SK-N-MC (cell line): Measurements from ENCODE around the gene BRIP1.
"Not testable (repeated sequence)": the region's sequence is repeated elsewhere in the genome, so short reads cannot be mapped to it uniquely, and the experiment has no call there.

Source experiments
- DNase-seq: peaks from one replicate; pipeline ENCODE4 v3.0.0-alpha.2; 2011; ENCODE audit warnings: low read depth, low spot score
- H3K27ac ChIP-seq: fragments of 200-600 bp; sonication (generic); 2 replicates; pipeline ENCODE4 v1.5.1; 2016; ENCODE audit warnings: mixed run types
- H3K36me3 ChIP-seq: fragments of 200-600 bp; sonication (generic); 2 replicates; pipeline ENCODE4 v1.6.1; 2017; ENCODE audit warnings: antibody characterized with exemption, low read length, mixed read lengths; ENCODE audit not compliant: insufficient read depth
- H3K4me3 ChIP-seq: fragments of 200-600 bp; sonication (generic); 2 replicates; pipeline ENCODE4 v1.5.1; 2016
- H3K9ac ChIP-seq: fragments of 200-600 bp; sonication (generic); 2 replicates; pipeline ENCODE4 v1.8.0; 2017; ENCODE audit warnings: mixed run types, mixed read lengths; ENCODE audit not compliant: insufficient read length
- H3K9me3 ChIP-seq: fragments of 200-600 bp; sonication (generic); 2 replicates; pipeline ENCODE4 v1.6.1; 2017; ENCODE audit warnings: low read depth, mild to moderate bottlenecking, antibody characterized with exemption, low read length, moderate library complexity, mixed read lengths
- EZH2 ChIP-seq: fragments of 200-600 bp; sonication (generic); IDR thresholded peaks from one replicate; pipeline ENCODE4 v1.6.1; 2017; ENCODE audit warnings: antibody characterized with exemption
- FOXP2 ChIP-seq: optimal IDR thresholded peaks from 2 replicates; pipeline ENCODE3; 2011; ENCODE audit warnings: mild to moderate bottlenecking, moderate library complexity; ENCODE audit not compliant: insufficient read depth; ENCODE audit errors: extremely low read length, control extremely low read depth
- POLR2AphosphoS5 ChIP-seq: IDR thresholded peaks from 2 replicates; pipeline ENCODE4 v1.6.1; 2012; ENCODE audit warnings: mild to moderate bottlenecking, low read depth, low read length, borderline replicate concordance

BRIP1 gene

GRCh38 chr17:61825448-61826137 is 37.7 kb downstream of the BRIP1 start:
- no peak overlapping the region for H3K4me3 ChIP-seq
- no peak for TF ChIP-seq POLR2AphosphoS5
- no peak for TF ChIP-seq FOXP2
- TF ChIP-seq EZH2, result no peak
- H3K9me3 ChIP-seq, result peaks cover 4% of the 10 kb centered on the region; the same call in 1 of the 2 replicates
- no peak overlapping the region for H3K9ac ChIP-seq
- H3K36me3 ChIP-seq, result peaks cover 33% of the 10 kb centered on the region
- H3K27ac ChIP-seq, result no peak overlapping the region
- DNase-seq, result no peak

- peaks cover 4% of the 10 kb centered on the region; the same call in 1 of the 2 replicates for H3K9me3 ChIP-seq
- TF ChIP-seq EZH2 (no peak), FOXP2 (no peak), POLR2AphosphoS5 (no peak)
- H3K36me3 ChIP-seq, result peaks cover 26% of the 10 kb centered on the region
- no peak for DNase-seq
- H3K4me3 ChIP-seq, result no peak overlapping the region
- no peak overlapping the region for H3K9ac ChIP-seq
- no peak overlapping the region for H3K27ac ChIP-seq
These were observed 40.7 kb downstream of the BRIP1 start for GRCh38 chr17:61822326-61823285.

GRCh38 chr17:61821655-61822054 is 41.7 kb downstream of the BRIP1 start:
- Histone ChIP-seq H3K4me3 (no peak overlapping the region), H3K27ac (no peak overlapping the region), H3K9me3 (peaks cover 4% of the 10 kb centered on the region; the same call in 1 of the 2 replicates), H3K36me3 (peaks cover 31% of the 10 kb centered on the region), H3K9ac (no peak overlapping the region)
- DNase-seq, result no peak
- TF ChIP-seq POLR2AphosphoS5 (no peak), EZH2 (no peak), FOXP2 (no peak)

GRCh38 chr17:61819265-61819664 is 44.1 kb downstream of the BRIP1 start:
- DNase-seq, H3K4me3 ChIP-seq, H3K9me3 ChIP-seq, H3K27ac ChIP-seq, H3K9ac ChIP-seq: not testable (repeated sequence)
- H3K36me3 ChIP-seq, result peaks cover 47% of the 10 kb centered on the region

- H3K9ac ChIP-seq, result no peak overlapping the region
- TF ChIP-seq POLR2AphosphoS5 (no peak), EZH2 (no peak), FOXP2 (no peak)
- no peaks in the 10 kb centered on the region for H3K9me3 ChIP-seq
- H3K36me3 ChIP-seq, result peaks cover 50% of the 10 kb centered on the region
- no peak for DNase-seq
- H3K27ac ChIP-seq, result no peak overlapping the region
- no peak overlapping the region for H3K4me3 ChIP-seq
These were observed 45.1 kb downstream of the BRIP1 start for GRCh38 chr17:61818225-61818624.

GRCh38 chr17:61817452-61817851 is 45.9 kb downstream of the BRIP1 start:
- H3K36me3 ChIP-seq, result peaks cover 50% of the 10 kb centered on the region
- no peak for DNase-seq
- H3K9me3 ChIP-seq, result no peaks in the 10 kb centered on the region
- H3K9ac ChIP-seq, result no peak overlapping the region
- H3K27ac ChIP-seq, result no peak overlapping the region
- no peak for TF ChIP-seq FOXP2
- no peak for TF ChIP-seq POLR2AphosphoS5
- TF ChIP-seq EZH2, result no peak
- no peak overlapping the region for H3K4me3 ChIP-seq

GRCh38 chr17:61816538-61816937 is 46.8 kb downstream of the BRIP1 start:
- TF ChIP-seq EZH2 (no peak), POLR2AphosphoS5 (no peak), FOXP2 (no peak)
- Histone ChIP-seq H3K4me3 (no peak overlapping the region), H3K9ac (no peak overlapping the region), H3K36me3 (peaks cover 46% of the 10 kb centered on the region), H3K9me3 (no peaks in the 10 kb centered on the region), H3K27ac (no peak overlapping the region)
- DNase-seq, result no peak

GRCh38 chr17:61815863-61816503 is 47.3 kb downstream of the BRIP1 start:
- Histone ChIP-seq H3K4me3 (no peak overlapping the region), H3K9me3 (no peaks in the 10 kb centered on the region), H3K36me3 (peaks cover 47% of the 10 kb centered on the region), H3K9ac (no peak overlapping the region), H3K27ac (no peak overlapping the region)
- no peak for DNase-seq
- TF ChIP-seq FOXP2, result no peak
- no peak for TF ChIP-seq POLR2AphosphoS5
- TF ChIP-seq EZH2, result no peak
